Measurements from ENCODE around the gene HSPA9. TPM values are rescaled to one million over a fixed set of nuclear protein-coding genes. Genes with fewer than 3 reads are reported as not detected.

The HSPA9 gene
- total RNA-seq, 4 donors from 2014 or later, result 152 to 221 (median 160) TPM

- no peak for DNase-seq
- Histone ChIP-seq H3K4me3 (no peak overlapping the region), H3K9me3 (no peaks in the 10 kb centered on the region), H3K4me1 (no peaks in the 10 kb centered on the region), H3K27ac (no peak overlapping the region), H3K27me3 (no peaks in the 10 kb centered on the region), H3K36me3 (no peaks in the 10 kb centered on the region)
- no peak for TF ChIP-seq POLR2A (IDR thresholded peaks at IDR 0.05)
Measured at GRCh38 chr5:138588013-138588788, 13.0 kb upstream of the HSPA9 start.

- Histone ChIP-seq H3K9me3 (no peaks in the 10 kb centered on the region), H3K27me3 (no peaks in the 10 kb centered on the region), H3K36me3 (no peaks in the 10 kb centered on the region), H3K27ac (no peak overlapping the region), H3K4me1 (no peaks in the 10 kb centered on the region), H3K4me3 (no peak overlapping the region)
- TF ChIP-seq POLR2A (IDR thresholded peaks at IDR 0.05), result no peak
- no peak for TF ChIP-seq CTCF (IDR thresholded peaks at IDR 0.05)
- DNase-seq, result no peak
Measured at GRCh38 chr5:138585157-138585556, 10.0 kb upstream of the HSPA9 start.

GRCh38 chr5:138583984-138584637 lies 8.9 kb upstream of the HSPA9 start:
- no peak for TF ChIP-seq CTCF (IDR thresholded peaks at IDR 0.05)
- Histone ChIP-seq H3K9me3 (no peaks in the 10 kb centered on the region), H3K27me3 (no peaks in the 10 kb centered on the region), H3K4me1 (no peaks in the 10 kb centered on the region), H3K27ac (no peak overlapping the region), H3K4me3 (no peak overlapping the region), H3K36me3 (no peaks in the 10 kb centered on the region)
- no peak for DNase-seq

DNA sequence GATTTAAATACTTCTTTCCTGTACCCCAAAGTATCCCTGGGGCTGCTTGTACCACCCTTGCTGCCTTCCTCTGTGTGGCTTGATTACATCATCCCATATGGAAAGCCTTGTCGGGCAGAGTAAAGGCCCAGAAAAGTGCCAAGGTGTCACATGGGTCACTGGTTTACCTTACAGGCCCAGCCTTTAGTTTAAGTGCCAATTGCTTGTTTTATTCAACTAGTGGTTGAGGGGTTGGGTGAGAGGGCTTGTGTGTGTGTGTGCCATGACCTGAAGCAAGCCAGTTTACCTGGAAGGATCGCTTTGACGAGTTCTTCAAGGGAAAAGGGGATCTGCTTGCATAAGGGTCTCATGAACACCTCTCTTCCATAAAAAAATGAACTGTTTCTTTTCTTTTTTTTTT lies 7.8 kb upstream of the HSPA9 start:
- Histone ChIP-seq H3K36me3 (no peaks in the 10 kb centered on the region), H3K4me1 (no peaks in the 10 kb centered on the region), H3K27me3 (no peaks in the 10 kb centered on the region), H3K9me3 (no peaks in the 10 kb centered on the region), H3K4me3 (no peak overlapping the region), H3K27ac (no peak overlapping the region)
- no peak for TF ChIP-seq CTCF (IDR thresholded peaks at IDR 0.05)
- no peak for TF ChIP-seq POLR2A (IDR thresholded peaks at IDR 0.05)
- no peak for DNase-seq

DNA sequence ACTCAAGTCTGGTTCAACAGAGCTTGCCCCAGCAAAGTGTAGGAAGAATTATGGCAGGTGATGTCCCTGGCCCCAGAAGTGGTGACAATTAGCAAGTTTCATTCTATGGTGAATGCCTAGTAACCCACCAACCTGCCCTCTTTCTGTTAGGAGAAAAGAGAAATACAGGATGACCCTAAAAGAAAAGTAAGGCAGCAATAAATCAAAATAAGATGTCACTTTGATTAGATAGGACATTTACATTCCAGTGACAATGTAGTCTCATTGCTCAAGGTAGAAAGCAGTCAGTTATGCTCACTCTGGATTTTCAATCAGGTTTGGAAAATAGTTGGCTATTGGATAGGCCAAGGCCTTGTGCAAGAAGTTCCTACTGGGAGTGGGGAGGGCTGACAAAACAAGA lies 5.6 kb upstream of the HSPA9 start:
- Histone ChIP-seq H3K4me1 (no peaks in the 10 kb centered on the region), H3K27ac (no peak overlapping the region), H3K36me3 (no peaks in the 10 kb centered on the region), H3K4me3 (no peak overlapping the region), H3K27me3 (no peaks in the 10 kb centered on the region), H3K9me3 (no peaks in the 10 kb centered on the region)
- TF ChIP-seq CTCF (IDR thresholded peaks at IDR 0.05) (no peak), POLR2A (IDR thresholded peaks at IDR 0.05) (no peak)
- DNase-seq, result no peak

GRCh38 chr5:138580001-138580400 lies 4.8 kb upstream of the HSPA9 start:
- DNase-seq, result no peak
- no peaks in the 10 kb centered on the region for H3K9me3 ChIP-seq
- H3K27me3 ChIP-seq, result no peaks in the 10 kb centered on the region
- no peaks in the 10 kb centered on the region for H3K36me3 ChIP-seq
- no peak overlapping the region for H3K27ac ChIP-seq
- no peak overlapping the region for H3K4me3 ChIP-seq
- no peaks in the 10 kb centered on the region for H3K4me1 ChIP-seq
- TF ChIP-seq POLR2A (IDR thresholded peaks at IDR 0.05) (no peak), CTCF (IDR thresholded peaks at IDR 0.05) (no peak)
